GM13977 (cell line): ENCODE measurements around the gene DNAJC22.

ENCODE experiments used
- DNase-seq: peaks from one replicate; pipeline ENCODE4 v3.0.0; 2012; ENCODE audit warnings: low spot score
- CTCF ChIP-seq: IDR thresholded peaks from 2 replicates; pipeline ENCODE4 v1.5.1; 2012; ENCODE audit warnings: mild to moderate bottlenecking, control low read depth; ENCODE audit not compliant: insufficient read depth; ENCODE audit errors: extremely low read depth, missing control alignments
- in situ Hi-C: fragments of 300-500 bp; cut with MboI; formaldehyde crosslinking; loops from one replicate; pipeline ENCODE4 v1.12.0; 2022; ENCODE audit warnings: low sequenced_read_pairs, low pct_unique_long_range_greater_than_20kb, mixed read lengths, inconsistent platforms; ENCODE audit not compliant: unreplicated experiment

DNAJC22 gene

DNA sequence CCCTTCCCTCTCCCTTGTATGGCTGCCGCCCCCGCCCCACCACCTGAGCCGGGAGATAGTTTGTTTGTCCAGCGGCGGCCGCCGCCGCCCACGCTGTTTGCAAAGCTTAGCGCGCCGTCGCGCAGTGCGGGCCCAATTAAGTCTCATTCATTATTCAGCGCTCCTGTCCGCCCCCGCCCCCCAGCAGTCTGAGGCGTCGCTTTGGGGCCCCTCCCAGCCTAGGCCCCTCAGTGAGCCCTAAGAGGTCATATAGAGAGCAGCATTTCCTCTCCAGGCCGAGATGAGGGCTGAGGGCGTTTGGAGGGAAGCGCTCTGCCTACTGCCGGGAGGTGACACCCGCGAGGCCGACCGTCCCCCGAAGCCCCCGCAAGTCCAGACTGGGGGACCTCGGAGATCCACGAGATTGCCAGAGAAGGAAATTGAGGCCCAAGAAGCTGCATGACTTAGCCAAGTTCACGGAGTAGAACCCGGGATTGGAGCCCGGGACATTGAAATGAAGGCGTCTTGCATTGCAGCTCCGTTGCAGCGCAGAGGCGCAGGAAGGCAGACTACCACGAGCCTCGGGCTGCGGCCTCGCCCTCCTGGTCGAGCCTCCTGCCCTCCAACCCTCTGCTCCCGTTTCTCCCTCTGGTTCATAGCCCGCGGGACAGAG is at the start of gene DNAJC22:
TSS of gene DNAJC22 (plus strand) at position 230 of the 652 bp plus-strand sequence. CDS start 1,985 bp downstream, outside the sequence.
- peak; percentile 74 for DNase-seq
- no peak for TF ChIP-seq CTCF
- in situ Hi-C loops = no loop called here

DNA sequence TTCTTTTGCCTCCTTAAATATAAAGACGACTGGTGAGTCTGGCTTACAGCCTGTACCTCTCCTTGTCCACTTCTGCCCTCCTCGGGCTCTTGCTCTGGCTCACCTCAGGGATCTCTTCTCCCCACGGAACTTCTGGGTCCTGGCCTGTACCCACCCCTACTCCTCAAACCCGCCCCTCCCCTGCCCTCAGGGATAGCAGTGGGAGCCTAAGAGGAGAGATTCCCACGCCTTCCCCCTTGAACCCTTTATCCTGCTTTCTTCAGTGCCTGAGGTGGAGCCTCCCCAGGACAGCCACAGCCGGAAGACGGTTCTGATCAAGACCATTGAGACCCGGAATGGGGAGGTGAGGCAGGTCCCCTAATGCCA is 49.0 kb upstream of the DNAJC22 start:
- no peak for TF ChIP-seq CTCF
- in situ Hi-C loops = no loop called here
- no peak for DNase-seq

DNA sequence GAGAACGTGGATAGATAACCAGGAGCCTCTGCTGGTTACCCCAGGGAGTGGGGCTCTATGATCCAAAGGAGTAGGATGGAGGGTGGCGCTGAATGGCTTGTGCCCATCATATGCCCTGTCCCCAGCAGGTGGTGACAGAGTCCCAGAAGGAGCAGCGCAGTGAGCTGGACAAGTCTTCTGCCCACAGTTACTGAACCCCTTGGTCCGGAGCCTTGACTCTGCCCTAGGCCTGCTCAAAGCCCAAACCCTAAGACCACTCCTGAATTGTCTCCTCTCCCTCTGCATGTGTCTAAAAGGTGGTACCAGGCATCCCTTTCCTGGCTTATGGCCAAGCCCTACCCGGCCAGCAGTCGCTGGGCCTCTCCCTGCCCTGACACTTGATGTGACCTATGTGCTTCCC is 48.5 kb upstream of the DNAJC22 start:
- no peak for DNase-seq
- in situ Hi-C loops = no loop called here
- peak; percentile 22 for TF ChIP-seq CTCF

- DNase-seq = no peak
- TF ChIP-seq CTCF = no peak
- in situ Hi-C loops = no loop called here
Measured at GRCh38 chr12:49301760-49302159, 44.9 kb upstream of the DNAJC22 start.

GRCh38 chr12:49304161-49304560 is 42.5 kb upstream of the DNAJC22 start:
- in situ Hi-C loops = no loop called here
- no peak for TF ChIP-seq CTCF

DNA sequence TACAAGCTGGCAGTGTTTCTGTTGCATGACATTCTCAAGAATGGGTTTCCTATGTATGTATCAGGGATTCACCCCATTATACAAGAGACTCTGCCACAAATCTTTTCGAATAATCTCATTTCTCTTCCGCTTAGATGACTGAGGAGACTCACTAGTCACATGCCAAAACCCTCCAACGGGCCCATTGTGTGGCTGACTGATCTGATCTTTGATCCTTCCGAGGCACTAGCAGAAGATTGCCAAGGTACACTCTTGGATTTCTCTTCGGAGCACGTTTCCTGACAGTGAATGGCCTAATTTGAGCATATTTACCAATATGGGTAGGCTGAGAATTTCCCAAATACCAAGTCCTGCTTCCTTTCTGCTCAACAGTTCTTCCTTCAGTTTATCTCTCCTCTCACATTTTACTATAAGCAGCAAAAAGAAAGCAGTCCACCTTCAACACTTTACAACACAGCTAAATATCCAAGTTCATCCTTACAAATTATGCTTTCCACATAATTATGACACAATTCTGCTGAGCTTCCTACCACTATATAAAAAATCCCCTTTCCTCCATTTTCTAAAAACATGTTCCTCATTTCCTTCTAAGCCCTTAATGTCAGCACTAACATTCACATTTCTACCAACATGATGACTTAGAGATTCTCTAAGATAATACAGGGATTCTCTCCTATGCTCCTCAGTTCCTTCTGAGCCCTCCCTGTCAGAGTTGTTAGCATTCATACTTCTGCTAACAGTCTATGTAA is 40.8 kb upstream of the DNAJC22 start:
- in situ Hi-C loops = no loop called here
- DNase-seq = no peak

More at GRCh38 chr12:49304161-49304560, 42.5 kb upstream of the DNAJC22 start:
- DNase-seq = no peak

More for the DNA sequence above, 40.8 kb upstream of the DNAJC22 start:
- TF ChIP-seq CTCF = no peak
